H4 (cell line): ENCODE measurements around the gene ANKRD13D. TPM values are rescaled to one million over a fixed set of nuclear protein-coding genes. Genes with fewer than 3 reads are reported as not detected.

Source experiments
- DNase-seq: peaks from one replicate; pipeline ENCODE4 v3.0.0-alpha.2; 2015; ENCODE audit warnings: low spot score
- total RNA-seq: library from RNA; depleted of rRNA; stranded (reverse); fragments of >200 nt; shearing (Covaris generic); gene quantifications from 2 replicates; pipeline ENCODE4 v1.2.3, GENCODE V29; 2014

Gene ANKRD13D
- total RNA-seq, 1 experiment from 2014 or later: 5.6 TPM

- DNase-seq: no peak
Observed at GRCh38 chr11:67302571-67303131, 13.5 kb downstream of the ANKRD13D start.

GRCh38 chr11:67303132-67303834, 14.2 kb downstream of the ANKRD13D start, which contains the start of gene SSH3:
Gene SSH3 (plus strand): TSS chr11:67303530. CDS start chr11:67303626, 96 bp downstream.
- no peak for DNase-seq

DNA sequence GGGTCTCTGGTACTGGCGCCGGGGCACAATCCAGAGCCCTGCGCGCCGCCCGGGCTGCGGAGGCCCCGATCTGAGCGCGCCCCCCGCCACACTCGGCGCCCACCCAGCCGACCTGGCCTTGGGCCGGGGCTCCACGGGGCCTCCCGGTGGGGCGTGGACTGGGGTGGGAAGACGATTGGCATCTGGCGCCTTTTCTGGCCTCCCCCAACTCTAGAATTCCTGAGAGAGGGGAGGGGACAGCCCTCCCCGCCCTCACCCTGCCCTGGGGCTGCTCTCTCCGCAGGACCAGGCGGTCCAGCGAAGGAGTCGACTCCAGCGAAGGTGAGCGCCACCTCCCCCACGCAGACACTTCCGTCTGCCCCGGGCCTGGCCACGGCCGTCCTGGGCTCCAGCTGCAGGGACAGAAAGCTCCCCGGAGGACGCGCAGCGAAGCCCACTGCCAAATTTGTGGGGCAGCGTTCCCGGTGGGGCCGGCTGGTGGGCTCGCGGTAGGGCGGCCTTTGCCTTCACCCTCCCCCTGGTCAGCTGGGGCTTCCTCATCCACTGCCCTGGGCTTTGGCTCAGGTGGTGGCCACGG, 14.8 kb downstream of the ANKRD13D start:
- no peak for DNase-seq

GRCh38 chr11:67304511-67305113, 15.5 kb downstream of the ANKRD13D start:
- DNase-seq: no peak

- DNase-seq: peak; percentile 2
Observed at GRCh38 chr11:67306769-67307544, 17.9 kb downstream of the ANKRD13D start.

GRCh38 chr11:67307545-67308001, 18.5 kb downstream of the ANKRD13D start:
- DNase-seq: peak; percentile 1

DNA sequence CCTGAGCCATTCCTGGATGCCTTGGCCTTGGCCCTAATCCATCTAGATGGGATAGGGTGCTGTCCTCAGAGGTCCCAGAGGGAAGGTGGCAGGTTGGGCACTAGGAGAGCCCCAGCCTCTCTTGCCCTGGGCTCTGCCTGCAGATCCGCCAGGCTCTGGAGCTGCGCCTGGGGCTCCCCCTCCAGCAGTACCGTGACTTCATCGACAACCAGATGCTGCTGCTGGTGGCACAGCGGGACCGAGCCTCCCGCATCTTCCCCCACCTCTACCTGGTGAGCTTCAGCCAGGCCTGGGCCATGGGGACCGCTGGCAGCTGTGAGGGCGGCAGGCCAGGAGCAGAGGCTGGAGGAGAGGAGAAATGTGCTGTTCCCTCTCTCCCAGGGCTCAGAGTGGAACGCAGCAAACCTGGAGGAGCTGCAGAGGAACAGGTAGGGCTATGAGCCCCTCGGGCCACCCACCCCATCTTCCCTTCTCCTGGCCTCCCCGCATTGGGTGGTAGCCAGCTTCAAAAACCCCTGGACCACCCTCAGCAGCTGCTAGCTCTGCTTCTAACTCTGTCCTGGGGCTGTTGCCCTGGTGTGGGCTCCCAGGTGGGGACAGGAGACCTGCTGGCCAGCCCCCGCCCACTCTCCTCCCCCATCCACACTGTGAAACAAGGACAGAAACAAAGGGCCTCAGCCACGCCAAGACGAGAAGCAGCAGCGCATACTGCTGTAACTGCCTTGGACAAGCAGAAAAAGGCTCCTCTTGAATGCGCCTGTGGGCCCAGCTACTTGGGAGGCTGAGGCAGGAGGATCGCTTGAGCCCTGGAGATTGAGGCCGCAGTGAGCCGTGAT, 19.1 kb downstream of the ANKRD13D start:
- peak; percentile 4 for DNase-seq

DNA sequence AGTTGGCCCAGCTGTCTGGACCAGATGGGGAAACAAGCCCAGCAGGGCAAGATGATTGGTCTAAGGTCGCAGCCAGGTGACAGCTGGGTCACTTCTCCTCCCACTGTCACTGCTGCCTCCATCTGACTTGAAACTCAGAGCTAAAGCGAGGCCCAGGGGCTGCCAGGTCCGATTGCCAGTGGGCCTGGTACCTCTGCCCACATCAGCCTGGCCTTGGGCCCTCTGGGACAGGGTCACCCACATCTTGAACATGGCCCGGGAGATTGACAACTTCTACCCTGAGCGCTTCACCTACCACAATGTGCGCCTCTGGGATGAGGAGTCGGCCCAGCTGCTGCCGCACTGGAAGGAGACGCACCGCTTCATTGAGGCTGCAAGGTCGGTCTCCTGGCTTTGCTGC, 20.1 kb downstream of the ANKRD13D start:
- DNase-seq: no peak

DNA sequence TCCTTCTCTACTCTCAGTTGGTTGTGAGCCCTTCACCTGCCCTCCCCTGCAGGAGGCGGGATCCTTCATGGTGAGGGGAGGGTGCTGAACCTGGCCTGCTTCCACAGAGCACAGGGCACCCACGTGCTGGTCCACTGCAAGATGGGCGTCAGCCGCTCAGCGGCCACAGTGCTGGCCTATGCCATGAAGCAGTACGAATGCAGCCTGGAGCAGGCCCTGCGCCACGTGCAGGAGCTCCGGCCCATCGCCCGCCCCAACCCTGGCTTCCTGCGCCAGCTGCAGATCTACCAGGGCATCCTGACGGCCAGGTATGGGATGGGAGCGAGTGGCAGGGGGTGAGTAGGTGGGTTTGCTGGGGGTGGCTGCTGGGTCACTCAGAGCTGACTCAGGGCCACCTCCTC, 20.6 kb downstream of the ANKRD13D start:
- peak; percentile 2 for DNase-seq

DNA sequence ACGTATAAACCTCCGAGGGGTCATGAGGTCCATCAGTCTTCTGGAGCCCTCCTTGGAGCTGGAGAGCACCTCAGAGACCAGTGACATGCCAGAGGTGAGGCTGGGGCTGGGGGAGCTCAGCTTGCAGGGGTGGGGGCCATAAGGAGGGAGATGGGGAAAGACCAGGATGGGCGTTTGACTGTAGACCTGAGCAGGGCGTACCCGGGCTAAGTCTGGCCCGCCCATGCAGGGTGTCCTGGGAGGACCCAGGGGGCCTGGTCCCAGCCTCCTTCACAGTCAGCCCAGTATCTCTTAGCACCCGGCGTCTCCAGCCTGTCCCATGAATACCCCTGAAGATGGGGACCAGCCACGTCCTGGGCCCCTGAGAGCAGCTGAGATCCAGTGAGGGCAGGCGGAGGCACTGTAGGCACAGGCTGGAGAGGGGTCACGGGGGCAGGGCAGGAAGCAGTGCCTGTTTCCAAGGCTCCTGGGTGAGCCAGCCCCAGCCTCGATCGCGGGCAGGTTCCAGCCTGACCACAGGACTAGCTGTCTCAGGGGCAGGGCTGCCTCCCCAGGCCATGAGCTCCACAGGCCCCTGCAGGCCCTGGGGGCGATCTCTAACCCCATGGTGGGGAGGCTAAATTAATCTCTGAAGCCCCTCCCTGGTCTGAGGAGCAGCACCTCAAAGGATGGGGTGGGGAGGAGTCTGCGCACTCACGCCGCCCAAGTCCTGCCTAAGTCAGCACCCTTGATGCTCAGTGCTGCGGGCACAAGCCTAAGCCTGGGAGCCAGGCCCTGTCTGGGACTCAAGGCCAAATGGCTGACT, 21.3 kb downstream of the ANKRD13D start:
- peak; percentile 1 for DNase-seq

- DNase-seq: no peak
Observed at GRCh38 chr11:67311051-67311555, 22.0 kb downstream of the ANKRD13D start.

DNA sequence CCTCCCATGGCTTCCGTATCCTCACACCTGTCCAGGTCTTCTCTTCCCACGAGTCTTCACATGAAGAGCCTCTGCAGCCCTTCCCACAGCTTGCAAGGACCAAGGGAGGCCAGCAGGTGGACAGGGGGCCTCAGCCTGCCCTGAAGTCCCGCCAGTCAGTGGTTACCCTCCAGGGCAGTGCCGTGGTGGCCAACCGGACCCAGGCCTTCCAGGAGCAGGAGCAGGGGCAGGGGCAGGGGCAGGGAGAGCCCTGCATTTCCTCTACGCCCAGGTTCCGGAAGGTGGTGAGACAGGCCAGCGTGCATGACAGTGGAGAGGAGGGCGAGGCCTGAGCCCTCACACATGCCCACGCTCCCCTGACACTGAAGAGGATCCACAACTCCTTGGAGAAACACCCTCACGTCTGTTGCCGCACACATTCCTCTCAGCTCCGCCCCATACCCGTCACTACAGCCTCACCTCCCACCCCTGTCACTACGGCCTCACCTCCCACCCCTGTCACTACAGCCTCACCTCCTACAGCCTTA, 22.5 kb downstream of the ANKRD13D start:
- no peak for DNase-seq

GRCh38 chr11:67312187-67313021, 23.3 kb downstream of the ANKRD13D start:
- DNase-seq: peak; percentile 6

DNA sequence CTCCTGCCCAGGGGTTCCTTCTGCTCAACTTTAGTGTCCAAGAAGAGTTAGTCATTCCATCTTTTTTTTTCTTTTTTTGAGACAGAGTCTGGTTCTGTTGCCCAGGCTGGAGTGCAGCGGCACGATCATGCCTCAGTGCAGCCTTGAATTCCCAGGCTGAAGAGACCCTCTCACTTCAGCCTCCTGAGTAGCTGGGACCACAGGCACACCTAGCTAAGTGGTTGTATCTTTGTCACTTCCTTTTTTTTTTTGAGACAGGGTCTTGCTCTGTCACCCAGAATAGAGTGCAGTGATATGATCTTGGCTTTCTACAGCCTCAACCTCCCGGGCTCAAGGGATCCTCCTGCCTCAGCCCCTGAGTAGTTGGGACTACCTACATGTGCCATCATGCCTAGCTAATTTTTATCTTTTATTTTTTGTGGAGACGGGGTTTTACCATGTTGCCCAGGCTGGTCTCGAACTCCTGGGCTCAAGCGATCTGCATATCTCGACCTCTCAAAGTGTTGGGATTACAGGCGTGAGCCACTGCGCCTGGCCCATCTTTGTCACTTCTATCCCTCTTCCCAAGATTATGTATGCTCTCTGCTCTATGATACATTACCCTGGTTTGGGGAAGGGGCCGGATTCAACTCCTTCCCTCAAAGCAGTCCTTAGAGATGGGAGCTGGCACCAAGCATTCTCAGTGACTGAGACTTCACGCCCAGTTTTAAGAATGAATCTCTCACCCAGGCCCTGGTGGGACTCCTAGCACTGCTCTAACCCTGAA, 24.2 kb downstream of the ANKRD13D start:
- no peak for DNase-seq

GRCh38 chr11:67314218-67314617, 25.1 kb downstream of the ANKRD13D start:
- DNase-seq: no peak

- DNase-seq: no peak
Observed at GRCh38 chr11:67315325-67315909, 26.3 kb downstream of the ANKRD13D start.

- DNase-seq: no peak
Observed at GRCh38 chr11:67316882-67317204, 27.7 kb downstream of the ANKRD13D start.
